Femur (tissue), 1 donor: ENCODE data around the gene BLCAP.

Source experiments
- DNase-seq: peaks from one replicate; pipeline ENCODE4 v3.0.0-alpha.2; 2017

BLCAP gene

GRCh38 chr20:37529214-37529967 is 1.7 kb upstream of the BLCAP start:
- DNase-seq: peak; percentile 10

- peak; percentile 13 for DNase-seq
Observed at GRCh38 chr20:37528446-37529213, 954 bp upstream of the BLCAP start.

- DNase-seq: peak; percentile 52
Observed at GRCh38 chr20:37526839-37527637, 638 bp downstream of the BLCAP start.

GRCh38 chr20:37526238-37526838 is 1.3 kb downstream of the BLCAP start:
- peak; percentile 36 for DNase-seq

- peak; percentile 3 for DNase-seq
Observed at GRCh38 chr20:37525810-37526209, 1.9 kb downstream of the BLCAP start.

GRCh38 chr20:37524859-37525708 is 2.6 kb downstream of the BLCAP start:
- peak; percentile 14 for DNase-seq

- peak; percentile 68 for DNase-seq
Observed at GRCh38 chr20:37523911-37524700, 3.6 kb downstream of the BLCAP start.

GRCh38 chr20:37523012-37523391 is 4.7 kb downstream of the BLCAP start:
- peak; percentile 20 for DNase-seq

GRCh38 chr20:37522260-37523011 is 5.2 kb downstream of the BLCAP start:
- peak; percentile 73 for DNase-seq

- peak; percentile 56 for DNase-seq
Observed at GRCh38 chr20:37521061-37521771, 6.5 kb downstream of the BLCAP start, which contains the start of gene NNAT. Gene NNAT (plus strand): TSS chr20:37521250. CDS start chr20:37521332, 82 bp downstream.

- peak; percentile 24 for DNase-seq
Observed at GRCh38 chr20:37520419-37520955, 7.2 kb downstream of the BLCAP start.

- peak; percentile 43 for DNase-seq
Observed at GRCh38 chr20:37519508-37520418, 7.9 kb downstream of the BLCAP start.

- DNase-seq: peak; percentile 33
Observed at GRCh38 chr20:37518606-37519507, 8.8 kb downstream of the BLCAP start.

- peak; percentile 9 for DNase-seq
Observed at GRCh38 chr20:37518059-37518458, 9.6 kb downstream of the BLCAP start.

GRCh38 chr20:37516811-37517750 is 10.6 kb downstream of the BLCAP start:
- DNase-seq: peak; percentile 58

- no peak for DNase-seq
Observed at GRCh38 chr20:37515876-37516275, 11.8 kb downstream of the BLCAP start.
